ENCODE results near the gene DHX30.

The DHX30 gene

GRCh38 chr3:47852604-47853602 lies 50.0 kb downstream of the DHX30 start:
- no peak for DNase-seq

GRCh38 chr3:47854267-47854666 lies 51.3 kb downstream of the DHX30 start:
- no peak for DNase-seq

DNA sequence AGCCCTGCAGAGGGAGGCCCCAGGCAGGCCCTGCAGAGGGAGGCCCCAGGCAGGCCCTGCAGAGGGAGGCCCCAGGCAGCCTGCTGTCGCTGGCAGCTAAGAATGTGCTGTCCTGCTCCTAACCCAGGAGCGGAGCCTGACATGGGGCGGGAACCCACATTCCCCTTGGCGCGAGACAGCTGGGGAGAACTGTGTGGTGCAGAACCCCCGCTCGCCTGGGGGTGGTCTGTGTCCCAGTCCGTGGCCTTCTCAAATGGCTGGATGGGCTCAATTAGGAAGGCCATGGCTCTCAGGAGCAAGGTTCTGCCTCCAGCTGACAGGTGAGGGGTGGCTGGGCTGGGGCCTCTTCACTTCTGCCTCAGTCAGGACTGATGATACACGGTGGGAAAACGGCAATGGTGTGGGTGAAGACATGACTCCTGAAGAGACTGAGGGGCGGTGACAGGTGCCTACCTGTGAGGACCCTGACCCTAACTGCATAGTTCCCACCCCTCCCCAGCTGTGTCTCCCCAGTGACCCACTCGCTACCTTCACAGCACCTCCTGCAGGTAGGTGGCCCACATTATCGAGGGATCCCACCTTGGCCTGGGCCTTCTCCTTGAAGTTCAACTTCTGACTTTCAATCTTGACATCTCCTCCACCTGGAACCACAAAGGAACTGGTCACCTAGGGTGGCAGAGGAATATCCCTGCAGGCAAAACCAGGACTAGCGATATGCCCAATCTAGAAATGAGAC lies 52.0 kb downstream of the DHX30 start:
- no peak for DNase-seq

- DNase-seq: no peak
Observed at GRCh38 chr3:47855461-47856383, 52.8 kb downstream of the DHX30 start.

GRCh38 chr3:47856669-47857068 lies 53.7 kb downstream of the DHX30 start:
- no peak for DNase-seq

DNA sequence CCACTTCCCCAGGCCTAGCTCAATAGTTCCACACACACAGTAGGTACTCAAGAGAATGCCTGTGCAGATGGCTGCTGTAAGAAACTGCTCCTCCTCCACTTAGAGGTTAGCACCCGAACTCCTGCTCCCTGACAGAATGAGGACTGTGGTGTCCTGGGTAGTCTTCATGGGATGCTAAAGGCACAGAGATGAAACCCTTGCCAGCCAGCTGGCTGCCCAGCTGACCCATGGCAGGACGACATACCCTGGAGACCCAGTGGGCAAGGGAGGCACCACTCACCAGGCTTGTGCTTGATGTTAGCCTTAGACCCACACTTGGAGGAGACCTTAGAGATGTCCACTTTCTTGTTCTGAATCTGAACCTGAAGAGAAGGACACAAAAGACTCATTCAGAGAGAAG lies 54.2 kb downstream of the DHX30 start:
- no peak for DNase-seq

- no peak for DNase-seq
Observed at GRCh38 chr3:47859956-47860605, 57.1 kb downstream of the DHX30 start.

DNA sequence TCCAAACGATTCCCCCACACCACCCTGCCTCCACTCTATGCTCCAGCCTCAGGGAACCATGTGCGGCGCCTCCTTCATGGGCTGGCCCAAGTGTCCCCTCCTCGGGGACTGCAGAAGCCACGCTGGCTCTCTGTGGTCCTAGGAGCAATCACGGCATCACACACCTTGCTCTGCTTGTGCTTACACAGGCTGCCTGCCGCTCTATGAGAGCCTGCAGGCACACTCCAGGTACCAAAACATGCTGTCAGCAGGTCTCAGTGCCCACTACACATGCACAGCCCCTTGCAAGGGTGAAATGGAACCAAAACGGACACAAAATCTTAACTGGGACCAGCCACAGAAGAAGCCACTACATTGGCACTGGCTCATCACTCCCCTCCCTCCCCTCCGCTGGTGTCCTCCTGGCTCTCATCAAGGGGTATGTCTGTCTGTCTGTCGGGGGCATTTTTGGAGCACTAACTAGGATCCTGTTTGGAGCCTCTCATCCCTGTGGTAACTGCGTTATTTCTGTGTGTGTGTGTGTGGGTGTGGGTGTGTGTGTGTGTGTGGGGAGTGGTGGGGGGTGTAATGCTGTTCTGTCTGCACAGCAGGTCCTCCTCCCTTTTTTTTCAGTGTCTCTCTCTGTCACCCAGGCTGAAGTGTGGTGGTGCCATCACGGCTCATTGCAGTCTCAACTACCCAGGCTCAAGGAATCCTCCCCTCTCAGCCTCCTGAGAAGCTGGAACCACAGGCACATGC lies 60.6 kb downstream of the DHX30 start:
- no peak for DNase-seq

- no peak for DNase-seq
Observed at GRCh38 chr3:47865192-47865591, 62.3 kb downstream of the DHX30 start.

DNA sequence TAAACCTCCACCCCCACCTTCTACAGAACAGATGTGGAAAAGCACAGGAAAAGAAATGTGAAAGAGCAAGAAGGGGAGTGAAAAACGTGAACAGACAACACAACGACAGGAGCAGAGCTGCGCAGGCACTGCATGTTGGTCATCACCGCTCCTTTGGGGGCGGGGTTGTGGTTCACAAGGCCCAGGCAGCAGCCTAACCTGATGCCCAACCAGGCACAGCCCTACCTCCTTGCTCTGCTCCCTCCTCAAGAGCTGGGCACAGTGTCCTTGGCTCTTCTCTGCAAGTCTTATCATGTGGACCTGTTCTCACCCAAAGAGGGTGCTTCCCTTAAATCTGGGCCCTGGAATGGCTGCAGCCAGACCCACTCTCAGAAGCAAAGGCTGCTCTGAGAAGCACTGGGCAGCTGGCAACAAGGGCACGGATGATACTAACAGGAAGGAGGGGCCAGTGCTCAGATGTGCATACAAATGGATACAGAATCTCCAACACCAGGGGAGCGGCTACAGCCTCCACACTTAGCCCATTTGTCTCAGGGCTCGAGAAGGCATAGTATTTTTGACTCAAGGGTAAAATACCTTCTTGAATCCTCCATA lies 64.6 kb downstream of the DHX30 start:
- no peak for DNase-seq

DNA sequence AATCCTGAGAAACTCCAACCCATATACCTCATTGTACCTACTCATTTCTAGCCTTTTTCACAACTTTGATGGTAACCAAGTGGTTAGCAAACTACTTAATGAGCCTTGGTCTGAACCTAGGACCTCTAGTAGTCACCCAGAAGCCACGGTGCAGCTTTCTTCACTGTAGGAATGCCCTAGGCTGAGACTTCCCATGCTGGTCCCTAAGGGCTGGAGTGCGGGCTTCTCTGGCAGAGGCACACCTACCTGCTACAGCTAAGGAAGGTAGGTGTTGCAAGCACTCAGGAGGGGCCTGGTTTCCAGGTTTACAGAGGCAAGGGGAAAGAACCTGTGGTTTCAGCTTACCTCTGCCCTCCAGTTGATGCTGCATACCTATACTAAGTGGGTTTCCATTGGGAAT lies 65.4 kb downstream of the DHX30 start:
- no peak for DNase-seq

GRCh38 chr3:47870156-47870555 lies 67.2 kb downstream of the DHX30 start:
- no peak for DNase-seq

DNA sequence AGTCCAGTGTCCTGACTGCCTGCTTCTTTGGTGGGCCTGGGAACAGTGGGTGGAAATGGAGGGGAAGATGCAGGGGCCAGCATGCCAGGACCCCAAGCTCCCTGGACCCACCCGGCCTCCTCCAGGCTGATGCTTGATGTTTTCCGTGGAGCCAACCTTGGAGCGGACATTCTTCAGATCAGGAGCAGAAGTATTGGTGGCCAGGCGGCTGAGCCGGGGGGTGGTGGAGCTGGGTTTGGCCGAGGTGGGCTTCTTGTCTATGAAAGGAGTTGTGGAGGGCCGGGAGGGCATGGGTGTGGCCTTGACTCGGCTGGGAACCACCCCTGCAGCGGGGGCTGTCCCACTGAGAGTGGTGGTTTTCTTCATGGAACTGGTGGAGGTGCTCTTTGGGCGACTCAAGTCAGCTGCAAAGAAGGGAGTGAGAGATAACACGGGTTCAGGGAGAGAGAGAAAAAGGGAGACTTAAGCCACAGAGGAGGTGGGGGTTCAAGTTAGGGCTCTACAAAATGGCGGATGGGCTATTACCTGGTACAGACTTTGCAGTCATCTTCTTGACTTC lies 67.8 kb downstream of the DHX30 start:
- no peak for DNase-seq

- no peak for DNase-seq
Observed at GRCh38 chr3:47871389-47871788, 68.5 kb downstream of the DHX30 start.

DNA sequence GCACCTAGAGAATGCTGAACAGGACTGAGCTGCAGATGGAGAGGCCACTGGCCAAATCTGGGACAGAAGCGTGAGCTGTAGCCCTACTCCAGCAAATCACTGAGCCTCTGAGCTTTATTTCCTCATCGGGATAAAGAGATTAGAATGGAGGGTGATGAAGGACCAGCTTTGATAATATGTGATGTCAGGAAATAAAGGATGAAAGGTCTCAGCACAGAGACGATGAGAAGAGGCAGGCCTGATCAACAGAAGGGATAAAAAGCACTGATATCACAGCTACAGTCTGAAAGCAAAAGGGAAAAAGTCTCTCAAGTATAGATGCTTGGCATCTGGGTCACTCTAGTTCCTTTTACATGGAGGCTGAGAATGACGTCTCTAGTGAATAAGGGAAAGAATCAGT lies 70.0 kb downstream of the DHX30 start:
- DNase-seq: no peak

- DNase-seq: no peak
Observed at GRCh38 chr3:47874438-47874837, 71.5 kb downstream of the DHX30 start.

DNA sequence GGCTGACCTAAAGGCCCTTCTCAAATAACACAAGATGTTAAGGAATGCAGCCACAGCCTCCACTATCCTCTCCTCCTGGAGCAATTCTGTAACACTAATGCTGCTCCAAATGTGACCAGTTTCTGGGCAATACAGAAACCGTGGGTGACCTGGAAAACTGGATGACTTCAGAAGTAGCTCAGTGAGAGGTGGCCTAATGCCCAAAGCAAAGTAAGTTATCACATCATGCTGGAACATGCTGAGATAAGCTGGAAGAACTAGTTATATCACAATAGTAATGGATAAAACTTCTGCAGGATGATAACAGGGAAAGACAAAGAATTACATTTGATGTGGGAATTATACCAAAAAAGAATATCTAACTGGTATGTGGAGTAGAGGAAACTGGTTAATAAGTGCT lies 72.0 kb downstream of the DHX30 start:
- DNase-seq: no peak

GRCh38 chr3:47877290-47877689 lies 74.4 kb downstream of the DHX30 start:
- no peak for DNase-seq

DNA sequence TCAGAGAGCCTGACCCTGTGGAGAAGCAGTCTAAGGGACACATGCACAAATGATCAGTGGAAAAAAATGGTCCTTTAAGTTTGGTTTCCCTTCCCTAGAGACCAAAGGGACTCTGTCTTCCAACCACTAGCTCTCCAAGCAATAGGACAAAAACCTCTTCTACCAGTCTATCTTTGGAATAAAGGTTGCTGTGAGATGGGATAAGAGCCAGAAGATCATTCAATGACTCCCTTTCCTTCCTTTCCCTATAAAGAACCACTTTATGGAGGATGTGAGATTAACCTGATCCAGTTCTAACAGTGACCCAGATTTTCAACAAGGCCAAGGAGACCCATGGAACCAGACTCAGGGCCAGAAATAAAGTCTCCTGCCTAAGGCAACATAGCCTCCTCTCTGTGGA lies 74.8 kb downstream of the DHX30 start:
- no peak for DNase-seq

GRCh38 chr3:47882338-47882737 lies 79.4 kb downstream of the DHX30 start:
- DNase-seq: no peak

DNA sequence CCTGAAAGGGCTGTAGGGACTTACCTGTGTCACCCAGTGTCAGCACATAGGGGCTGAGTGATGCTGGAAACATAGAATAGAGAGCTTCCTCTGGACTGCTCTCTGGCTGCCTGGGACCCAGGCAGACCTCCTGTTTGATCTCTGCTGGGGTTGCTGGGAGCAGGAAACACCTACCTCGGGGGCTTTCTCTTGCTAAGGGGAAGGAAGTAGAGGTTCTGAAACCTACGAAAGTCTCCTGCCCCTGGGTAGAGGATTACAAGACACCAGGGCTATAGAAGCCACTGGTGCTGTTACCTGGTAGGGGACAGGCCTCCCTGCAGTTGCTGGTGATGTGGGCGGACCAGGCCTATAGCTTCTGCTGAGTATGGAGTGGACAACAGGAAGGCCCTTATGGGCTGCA lies 81.7 kb downstream of the DHX30 start:
- DNase-seq: no peak
